Epithelial cell of alveolus of lung (primary cell): ENCODE results near the gene DHRSX. TPM values are rescaled to one million over a fixed set of nuclear protein-coding genes. Genes with fewer than 3 reads are reported as not detected.

Experiments used
- total RNA-seq: library from RNA; depleted of rRNA; stranded (reverse); fragments of >200 nt; gene quantifications from 2 replicates; pipeline ENCODE4 v1.2.1, GENCODE V29; 2015

The DHRSX gene, protein sequence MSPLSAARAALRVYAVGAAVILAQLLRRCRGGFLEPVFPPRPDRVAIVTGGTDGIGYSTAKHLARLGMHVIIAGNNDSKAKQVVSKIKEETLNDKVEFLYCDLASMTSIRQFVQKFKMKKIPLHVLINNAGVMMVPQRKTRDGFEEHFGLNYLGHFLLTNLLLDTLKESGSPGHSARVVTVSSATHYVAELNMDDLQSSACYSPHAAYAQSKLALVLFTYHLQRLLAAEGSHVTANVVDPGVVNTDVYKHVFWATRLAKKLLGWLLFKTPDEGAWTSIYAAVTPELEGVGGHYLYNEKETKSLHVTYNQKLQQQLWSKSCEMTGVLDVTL
- 41.9 and 50.1 TPM in 2 replicates for total RNA-seq

GRCh38 chrX:2500803-2501558, at the start of gene DHRSX, which contains the start of gene ZBED1:
TSS of gene DHRSX (minus strand) at chrX:2500976. CDS start at chrX:2500925, 51 bp downstream.
TSS of gene ZBED1 (minus strand) at chrX:2500976. CDS start at chrX:2490719, 10,257 bp downstream.

Other genes starting within 250 kb of the DHRSX start
- gene ZBED1, start within 50 bp of the DHRSX start, total RNA-seq: 39.6 and 44.1 TPM in 2 replicates
- gene CD99, start 190.3 kb upstream of the DHRSX start, total RNA-seq: 283 and 436 TPM in 2 replicates